SH-SY5Y (cell line): Measurements from ENCODE around the gene ALLC.

Experiments used
- GATA2 ChIP-seq: IDR thresholded peaks from 2 replicates; pipeline ENCODE4 v1.6.1; 2011; ENCODE audit warnings: mild to moderate bottlenecking, low read depth, low read length
- GATA3 ChIP-seq: IDR thresholded peaks from 2 replicates; pipeline ENCODE4 v1.6.1; 2011; ENCODE audit warnings: low read depth, mild to moderate bottlenecking, low read length, moderate library complexity

The ALLC gene

GRCh38 chr2:3657881-3658280 lies at the start of gene ALLC:
ALLC (plus strand) TSS chr2:3658200; CDS start chr2:3671158, 12,958 bp downstream.
- TF ChIP-seq GATA3 (no peak), GATA2 (no peak)

- TF ChIP-seq GATA3 (no peak), GATA2 (peak; percentile 33)
These were observed 49.4 kb upstream of the ALLC start for GRCh38 chr2:3608373-3609278.

DNA sequence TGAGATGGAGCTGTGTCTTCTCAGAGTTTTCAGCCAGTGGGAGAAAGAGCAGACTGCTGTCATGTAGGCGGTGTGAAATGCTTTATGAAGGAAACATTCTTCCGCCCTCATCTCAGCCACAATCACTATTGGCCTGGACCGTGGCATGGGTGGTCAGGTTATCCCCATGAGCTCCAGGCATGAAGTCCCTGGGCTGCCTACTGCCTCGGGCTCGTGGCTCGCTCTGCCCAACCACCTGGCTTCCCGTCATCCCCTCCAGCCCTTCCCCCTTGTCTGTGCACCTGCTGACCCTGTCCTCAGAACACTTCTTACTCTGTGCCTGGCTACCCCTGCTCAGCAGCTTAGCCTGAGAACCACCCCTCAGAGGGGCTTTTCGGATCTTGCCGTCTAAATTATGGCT lies 47.6 kb upstream of the ALLC start:
- TF ChIP-seq GATA3 (no peak), GATA2 (no peak)

GRCh38 chr2:3610881-3611505 lies 47.0 kb upstream of the ALLC start:
- TF ChIP-seq GATA2 (no peak), GATA3 (no peak)

DNA sequence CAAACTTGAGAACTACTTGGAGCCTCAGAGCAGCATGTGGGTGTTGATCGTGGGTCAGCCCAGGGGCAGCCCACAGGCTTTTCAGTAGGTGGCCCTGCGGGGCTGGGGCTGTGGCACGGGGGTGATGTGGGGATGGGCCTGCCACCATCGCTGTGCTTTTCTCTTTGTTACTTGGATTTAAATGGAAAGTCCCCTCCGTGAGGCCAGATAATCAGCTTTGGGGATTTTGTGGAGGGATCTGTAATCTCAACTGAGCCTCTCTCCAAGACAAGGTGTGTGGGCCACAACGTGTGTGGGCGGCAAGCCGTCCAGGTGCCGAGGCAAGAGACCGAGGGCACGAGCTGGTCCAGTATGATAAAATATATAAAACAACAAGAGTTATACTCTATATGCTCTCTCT lies 46.4 kb upstream of the ALLC start:
- TF ChIP-seq GATA3 (no peak), GATA2 (no peak)

DNA sequence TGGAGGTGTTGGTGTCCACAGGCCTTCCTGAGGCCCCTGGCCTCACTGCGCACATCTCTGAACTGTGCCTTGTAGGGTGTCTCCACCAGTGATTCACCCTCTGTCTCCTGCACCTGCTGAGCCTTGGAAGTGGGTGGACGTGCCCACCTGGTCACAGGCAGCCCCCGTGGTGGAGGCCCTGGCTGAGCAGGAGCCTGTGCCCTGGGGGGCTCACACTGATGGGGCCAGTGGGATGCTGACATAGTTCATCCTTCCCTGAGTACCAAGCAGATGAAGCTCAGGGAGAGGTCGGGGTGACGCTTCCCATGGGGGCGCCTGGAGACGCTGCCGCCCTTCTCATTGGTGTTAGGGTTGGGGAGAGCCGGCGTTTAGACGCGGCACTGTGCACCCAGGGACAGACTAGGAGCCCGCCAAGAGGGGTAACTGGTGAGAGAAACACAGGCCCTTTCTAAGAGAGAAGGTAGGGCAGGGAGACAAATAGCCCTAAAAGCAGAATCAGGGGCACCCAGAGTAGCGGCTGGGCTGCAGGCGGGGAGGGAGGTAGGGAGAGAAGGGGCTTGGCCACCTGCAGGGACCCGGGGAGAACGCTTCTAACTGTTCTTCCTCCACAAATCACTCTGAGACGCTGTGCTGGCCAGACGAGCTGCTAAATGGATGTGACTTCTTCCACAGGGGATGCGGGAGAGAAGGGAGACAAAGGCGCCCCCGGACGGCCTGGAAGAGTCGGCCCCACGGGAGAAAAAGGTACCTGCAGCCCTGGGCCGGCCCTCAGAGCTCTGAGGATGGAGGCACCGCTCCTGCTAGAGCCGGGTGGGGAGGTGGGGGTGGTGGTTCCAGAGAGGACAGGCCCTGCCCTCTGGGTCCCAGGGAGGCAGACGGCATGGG lies 45.1 kb upstream of the ALLC start:
- TF ChIP-seq GATA2: no peak
- no peak for TF ChIP-seq GATA3

DNA sequence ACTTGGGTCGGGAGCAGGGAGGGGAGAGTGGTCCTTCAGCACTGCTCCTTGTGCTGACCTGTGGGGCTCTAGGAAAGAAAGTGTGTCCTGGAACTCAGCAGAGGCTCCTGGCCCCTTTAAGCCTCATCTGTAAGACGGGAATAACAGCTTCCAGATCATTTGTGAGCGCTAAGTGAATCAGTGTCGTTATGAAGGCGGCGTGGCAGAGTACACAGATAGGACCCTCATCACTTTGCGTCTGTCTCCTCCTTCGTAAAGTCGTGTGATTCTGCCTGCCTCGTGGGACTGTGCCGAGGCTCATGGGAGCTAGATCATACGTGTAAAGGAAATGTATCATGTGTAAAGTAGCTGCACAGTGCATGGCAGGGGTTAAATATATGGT lies 44.5 kb upstream of the ALLC start:
- TF ChIP-seq GATA3: no peak
- no peak for TF ChIP-seq GATA2

DNA sequence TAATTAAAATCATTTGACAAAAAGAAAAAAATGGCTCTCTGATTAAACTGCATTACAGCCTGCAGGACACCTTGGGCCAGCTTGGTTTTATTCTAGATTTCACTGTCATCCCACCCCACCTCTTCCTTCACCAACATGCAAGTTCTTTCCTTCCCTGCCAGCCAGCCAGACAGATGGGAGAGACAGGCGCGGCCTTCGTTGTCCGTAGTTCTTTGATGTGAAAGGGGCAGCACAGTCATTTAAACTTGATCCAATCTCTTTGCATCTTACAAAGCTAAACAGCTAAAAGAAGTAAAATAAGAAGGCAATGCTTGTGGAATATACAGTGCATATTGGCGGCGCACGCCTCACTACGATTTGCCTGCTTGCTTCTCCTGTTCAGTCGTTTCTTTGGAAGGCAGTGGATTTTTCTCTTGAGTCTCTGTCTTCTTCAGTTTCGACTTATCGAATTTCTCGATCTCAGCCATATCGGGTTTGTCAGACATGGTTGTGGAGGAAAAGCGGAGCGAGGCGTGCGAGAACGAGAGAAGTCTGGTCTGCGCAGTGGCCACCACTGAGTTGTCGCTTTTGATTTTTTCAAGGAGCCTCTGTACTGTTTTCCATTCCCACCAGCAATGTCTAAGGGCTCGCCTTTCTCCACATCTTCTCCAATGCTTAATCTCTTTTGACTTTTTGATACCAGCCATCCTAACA lies 40.7 kb upstream of the ALLC start:
- no peak for TF ChIP-seq GATA3
- TF ChIP-seq GATA2: no peak

DNA sequence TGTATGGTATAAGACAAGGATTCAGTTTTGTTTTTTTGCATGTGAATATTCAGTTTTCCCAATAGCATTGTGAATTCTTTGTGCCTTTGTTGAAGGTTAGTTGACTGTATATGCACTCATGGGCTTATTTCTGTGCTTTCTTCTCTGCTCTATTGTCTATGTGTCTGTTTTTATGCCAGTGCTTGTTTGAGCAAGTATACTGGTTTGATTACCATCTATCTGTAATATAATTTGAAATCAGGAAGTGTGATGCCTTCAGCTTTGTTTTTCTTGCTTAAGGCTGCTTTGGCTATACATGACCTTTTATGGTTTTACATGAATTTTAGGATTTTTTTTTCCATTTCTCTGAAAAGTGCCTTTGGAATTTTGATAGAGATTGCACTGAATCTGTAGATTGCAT lies 39.6 kb upstream of the ALLC start:
- TF ChIP-seq GATA2 (no peak), GATA3 (peak; percentile 69)

GRCh38 chr2:3619033-3619432 lies 39.0 kb upstream of the ALLC start:
- TF ChIP-seq GATA3 (no peak), GATA2 (no peak)

GRCh38 chr2:3620834-3621233 lies 37.2 kb upstream of the ALLC start:
- no peak for TF ChIP-seq GATA2
- no peak for TF ChIP-seq GATA3

DNA sequence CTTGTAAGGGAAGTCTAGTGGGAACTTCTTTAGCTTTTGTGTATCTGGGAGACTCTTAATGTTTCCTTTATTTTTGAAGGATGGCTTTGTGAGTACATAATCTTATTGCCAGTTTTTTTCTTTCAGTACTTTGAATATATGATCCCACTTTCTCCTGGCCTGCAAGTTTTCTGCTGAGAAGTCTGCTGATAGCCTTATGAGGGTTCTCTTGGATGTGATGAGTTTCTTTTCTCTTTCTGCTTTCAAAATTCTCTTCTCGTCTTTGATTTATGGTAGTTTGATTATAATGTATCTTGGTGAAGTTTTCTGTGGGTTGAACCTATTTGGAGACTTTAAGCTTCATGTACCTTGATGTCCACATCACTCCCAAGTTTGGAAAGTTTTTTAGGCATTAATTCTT lies 35.0 kb upstream of the ALLC start:
- no peak for TF ChIP-seq GATA2
- TF ChIP-seq GATA3: no peak

DNA sequence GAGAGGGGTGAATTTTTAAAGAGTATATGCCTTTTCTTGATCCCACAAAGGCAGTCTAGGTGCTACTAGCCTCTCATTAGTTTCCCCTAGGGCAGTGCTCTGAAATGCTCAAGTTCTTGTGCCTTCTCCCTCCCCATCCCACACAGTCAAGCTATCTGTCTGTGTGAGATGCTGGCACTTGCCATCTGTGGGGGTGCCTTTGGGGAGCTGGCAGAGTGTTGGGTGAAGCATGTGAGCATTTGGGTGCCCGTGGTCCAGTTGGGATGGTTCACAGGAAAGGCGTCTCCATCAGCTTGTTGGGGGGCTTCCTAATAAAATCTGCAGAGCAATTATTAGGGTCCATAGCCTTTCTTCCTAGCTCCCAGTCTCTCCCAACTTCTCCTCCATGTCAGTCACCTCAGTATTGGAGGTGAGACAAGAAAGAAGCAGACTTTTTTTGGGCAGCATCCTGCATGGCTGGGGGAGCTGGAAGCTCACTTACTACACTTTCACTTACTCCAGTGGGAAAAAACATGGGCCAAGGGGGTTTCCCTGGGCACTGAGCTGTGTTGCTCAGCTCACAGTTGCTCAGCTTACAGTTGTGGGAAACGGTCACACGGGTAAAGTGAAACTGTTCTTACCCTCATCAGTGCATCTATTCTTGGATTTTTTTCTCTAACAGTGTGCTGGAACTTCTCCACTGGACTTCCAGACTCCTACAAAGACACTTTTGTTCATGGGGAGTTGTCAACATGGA lies 33.8 kb upstream of the ALLC start:
- TF ChIP-seq GATA3: no peak
- no peak for TF ChIP-seq GATA2
